Osteocyte (in vitro differentiated cells): Measurements from ENCODE around the gene OR51D1. TPM values are rescaled to one million over a fixed set of nuclear protein-coding genes. Genes with fewer than 3 reads are reported as not detected.

Source experiments
- DNase-seq: peaks from one replicate; pipeline ENCODE4 v3.0.0; 2021; ENCODE audit warnings: mixed read lengths; ENCODE audit not compliant: unreplicated experiment; ENCODE audit errors: extremely low spot score
- H3K27ac Mint-ChIP-seq: one replicate; pipeline ENCODE4 v1.8.0; 2021; ENCODE audit warnings: mild to moderate bottlenecking, mixed read lengths; ENCODE audit not compliant: unreplicated experiment
- H3K27me3 Mint-ChIP-seq: one replicate; pipeline ENCODE4 v1.8.0; 2021; ENCODE audit warnings: mixed read lengths; ENCODE audit not compliant: unreplicated experiment
- H3K36me3 Mint-ChIP-seq: one replicate; pipeline ENCODE4 v1.8.0; 2021; ENCODE audit warnings: mixed read lengths; ENCODE audit not compliant: unreplicated experiment
- H3K4me1 Mint-ChIP-seq: one replicate; pipeline ENCODE4 v1.8.0; 2021; ENCODE audit warnings: mixed read lengths; ENCODE audit not compliant: unreplicated experiment
- H3K4me3 Mint-ChIP-seq: one replicate; pipeline ENCODE4 v1.8.0; 2021; ENCODE audit warnings: mild to moderate bottlenecking, moderate library complexity, mixed read lengths; ENCODE audit not compliant: unreplicated experiment
- H3K9me3 Mint-ChIP-seq: one replicate; pipeline ENCODE4 v1.8.0; 2021; ENCODE audit warnings: mixed read lengths; ENCODE audit not compliant: unreplicated experiment
- total RNA-seq: library from RNA; stranded (reverse); gene quantifications from 2 replicates; pipeline ENCODE4 v1.2.1, GENCODE V29; 2021
- TF ChIP-seq, protein P1 (sequence below): fragments of 200-600 bp; sonication (generic); IDR thresholded peaks from 2 replicates; pipeline ENCODE4 v1.5.0; 2021; ENCODE audit warnings: antibody characterized with exemption, mild to moderate bottlenecking, moderate library complexity

The OR51D1 gene
- total RNA-seq, 1 donor from 2014 or later: not detected

DNA sequence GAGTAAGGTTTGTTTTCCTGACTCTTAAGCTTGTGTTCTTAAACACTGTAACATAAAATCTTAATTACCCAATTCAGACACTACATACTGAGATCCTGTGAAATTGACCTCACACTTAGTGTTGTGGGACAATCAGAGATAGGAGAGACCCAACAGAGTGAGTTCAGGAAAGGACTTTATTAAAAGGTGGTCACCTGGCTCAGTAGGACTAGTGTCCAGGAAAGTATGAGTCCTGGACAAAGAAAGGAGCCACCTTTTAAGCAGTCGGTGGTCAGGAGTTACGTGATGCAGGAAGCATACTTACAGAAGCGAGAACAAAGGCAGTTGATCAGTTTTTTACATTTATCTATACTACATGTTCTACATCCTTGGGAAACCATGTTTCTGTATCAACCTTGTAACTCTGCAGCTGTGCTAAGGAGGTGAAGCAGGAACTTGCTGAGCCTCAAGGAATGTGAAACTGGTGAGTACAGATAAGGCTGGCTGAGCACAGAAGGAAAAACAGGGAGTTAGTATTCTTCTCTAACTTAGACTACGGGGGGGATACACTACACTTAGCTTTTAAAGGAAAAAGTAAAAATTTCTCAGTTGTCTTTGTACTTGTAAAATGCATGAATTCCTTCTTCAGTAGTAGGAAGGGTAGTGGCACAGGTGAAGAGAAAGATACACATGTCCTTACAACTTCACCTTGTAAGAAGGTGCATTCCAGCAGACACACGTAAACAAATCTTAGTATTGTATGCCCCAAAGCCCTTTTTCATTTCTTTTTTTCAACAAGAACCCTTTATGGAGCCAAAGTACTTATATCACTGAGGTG is 21.6 kb downstream of the OR51D1 start:
- no peak for DNase-seq
- Mint-ChIP-seq H3K36me3 (no peaks in the 10 kb centered on the region), H3K9me3 (no peaks in the 10 kb centered on the region), H3K27me3 (no peaks in the 10 kb centered on the region), H3K27ac (no peak overlapping the region), H3K4me3 (no peak overlapping the region), H3K4me1 (peaks cover 9% of the 10 kb centered on the region)
- TF ChIP-seq, protein P1, sequence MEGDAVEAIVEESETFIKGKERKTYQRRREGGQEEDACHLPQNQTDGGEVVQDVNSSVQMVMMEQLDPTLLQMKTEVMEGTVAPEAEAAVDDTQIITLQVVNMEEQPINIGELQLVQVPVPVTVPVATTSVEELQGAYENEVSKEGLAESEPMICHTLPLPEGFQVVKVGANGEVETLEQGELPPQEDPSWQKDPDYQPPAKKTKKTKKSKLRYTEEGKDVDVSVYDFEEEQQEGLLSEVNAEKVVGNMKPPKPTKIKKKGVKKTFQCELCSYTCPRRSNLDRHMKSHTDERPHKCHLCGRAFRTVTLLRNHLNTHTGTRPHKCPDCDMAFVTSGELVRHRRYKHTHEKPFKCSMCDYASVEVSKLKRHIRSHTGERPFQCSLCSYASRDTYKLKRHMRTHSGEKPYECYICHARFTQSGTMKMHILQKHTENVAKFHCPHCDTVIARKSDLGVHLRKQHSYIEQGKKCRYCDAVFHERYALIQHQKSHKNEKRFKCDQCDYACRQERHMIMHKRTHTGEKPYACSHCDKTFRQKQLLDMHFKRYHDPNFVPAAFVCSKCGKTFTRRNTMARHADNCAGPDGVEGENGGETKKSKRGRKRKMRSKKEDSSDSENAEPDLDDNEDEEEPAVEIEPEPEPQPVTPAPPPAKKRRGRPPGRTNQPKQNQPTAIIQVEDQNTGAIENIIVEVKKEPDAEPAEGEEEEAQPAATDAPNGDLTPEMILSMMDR: no peak

DNA sequence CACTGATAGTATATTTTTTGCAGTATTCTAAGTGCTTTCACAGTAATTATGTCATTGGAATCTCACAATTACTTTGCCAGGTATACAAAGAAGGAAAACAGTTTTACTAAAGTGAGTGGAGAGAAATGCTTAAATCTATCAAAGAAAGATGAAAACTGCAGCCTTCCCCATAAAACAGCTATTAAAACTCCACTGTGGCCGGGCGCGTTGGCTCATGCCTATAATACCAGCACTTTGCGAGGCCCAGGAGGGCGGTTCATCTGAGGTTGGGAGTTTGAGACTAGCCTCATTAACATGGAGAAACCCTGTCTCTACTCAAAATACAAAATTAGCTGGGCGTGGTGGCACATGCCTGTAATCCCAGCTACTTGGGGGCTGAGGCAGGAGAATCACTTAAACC is 25.6 kb downstream of the OR51D1 start:
- DNase-seq: no peak
- Mint-ChIP-seq H3K4me3 (no peak overlapping the region), H3K36me3 (no peaks in the 10 kb centered on the region), H3K27me3 (no peaks in the 10 kb centered on the region), H3K9me3 (no peaks in the 10 kb centered on the region), H3K27ac (no peak overlapping the region), H3K4me1 (peaks cover 32% of the 10 kb centered on the region)
- TF ChIP-seq, protein P1: no peak

DNA sequence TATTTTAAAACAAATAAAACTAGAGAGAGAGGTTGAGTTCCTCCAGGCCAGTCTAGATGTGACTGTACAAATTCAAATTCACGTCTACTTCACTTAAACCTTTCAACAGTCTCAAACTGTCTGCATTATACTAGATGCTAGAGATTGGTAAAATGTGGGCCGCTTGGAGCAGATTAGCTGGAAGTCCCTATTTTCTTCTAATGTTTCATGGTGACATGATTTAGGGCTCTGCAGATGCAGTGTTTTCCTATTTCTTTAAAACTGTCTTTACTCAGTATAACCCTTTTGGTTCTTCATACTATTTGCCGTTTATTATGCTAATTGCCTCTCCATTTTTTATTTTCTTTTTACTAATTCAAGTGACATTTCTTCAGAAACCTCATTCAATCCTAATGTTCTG is 26.9 kb downstream of the OR51D1 start:
- Mint-ChIP-seq H3K9me3 (no peaks in the 10 kb centered on the region), H3K36me3 (no peaks in the 10 kb centered on the region), H3K4me1 (peaks cover 30% of the 10 kb centered on the region), H3K27ac (peak overlapping the region; percentile 68), H3K4me3 (no peak overlapping the region), H3K27me3 (no peaks in the 10 kb centered on the region)
- TF ChIP-seq, protein P1: no peak
- DNase-seq: no peak

DNA sequence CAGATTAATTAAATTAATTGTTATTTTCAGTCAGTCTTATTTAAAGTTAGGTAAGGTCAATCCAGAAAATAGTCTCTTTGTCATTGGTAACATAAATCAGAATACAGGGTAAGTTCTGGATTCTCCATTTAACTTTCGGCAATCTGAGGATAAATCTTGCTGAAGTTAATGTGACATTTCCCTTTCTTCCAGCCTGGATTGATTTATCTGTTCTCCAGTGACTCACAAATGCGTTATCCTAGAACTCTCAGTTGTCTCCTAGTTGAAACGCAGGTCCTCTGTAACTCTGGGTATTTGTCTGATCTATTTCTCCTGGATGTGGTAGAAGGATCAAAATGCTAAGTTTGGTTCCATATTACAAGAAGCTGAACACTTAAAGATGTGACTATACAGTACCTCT is 27.5 kb downstream of the OR51D1 start:
- Mint-ChIP-seq H3K36me3 (no peaks in the 10 kb centered on the region), H3K9me3 (no peaks in the 10 kb centered on the region), H3K4me1 (peaks cover 36% of the 10 kb centered on the region), H3K27ac (peak overlapping the region; percentile 68), H3K27me3 (no peaks in the 10 kb centered on the region), H3K4me3 (no peak overlapping the region)
- TF ChIP-seq, protein P1: no peak
- DNase-seq: no peak

DNA sequence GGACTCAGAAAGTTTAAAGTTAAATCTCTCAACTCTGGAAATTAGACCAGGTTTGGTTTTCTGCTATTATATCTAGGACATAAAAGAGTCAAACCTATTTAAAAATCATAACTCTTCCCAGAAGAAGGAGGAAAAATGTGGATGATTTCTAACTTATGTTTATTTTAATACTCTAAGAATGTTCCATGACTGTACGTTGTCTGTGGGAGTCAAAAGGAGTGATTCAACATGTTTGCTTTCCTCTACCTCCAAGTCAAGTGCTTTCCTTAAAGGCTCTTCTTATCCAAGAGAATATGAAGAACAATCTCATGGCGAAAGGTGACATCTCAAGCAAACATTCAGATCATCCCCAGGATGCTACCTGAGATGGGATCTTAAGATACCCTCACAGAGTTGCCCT is 28.1 kb downstream of the OR51D1 start:
- TF ChIP-seq, protein P1: no peak
- Mint-ChIP-seq H3K27me3 (no peaks in the 10 kb centered on the region), H3K4me1 (peaks cover 38% of the 10 kb centered on the region), H3K9me3 (no peaks in the 10 kb centered on the region), H3K27ac (peak overlapping the region; percentile 68), H3K4me3 (no peak overlapping the region), H3K36me3 (no peaks in the 10 kb centered on the region)
- DNase-seq: no peak
